RWPE1 (cell line): ENCODE results near the gene SYCE1.

ENCODE experiments used
- CTCF ChIA-PET: fragments of 350-600 bp; sonication (Branson Sonifier 250); formaldehyde crosslinking; extraction: SDS; loops from one replicate; lab custom pipeline; 2021; lab: Yijun Ruan, JAX
- POLR2A ChIA-PET: fragments of 400-600 bp; formaldehyde crosslinking; extraction: SDS; loops from one replicate; lab custom pipeline; 2020; ENCODE audit warnings: antibody characterized with exemption; ENCODE audit not compliant: low non-redundant PET; lab: Yijun Ruan, JAX
- DNase-seq: peaks from one replicate; pipeline ENCODE4 v3.0.0; 2012; ENCODE audit warnings: low spot score
- H3K27ac ChIP-seq: fragments of 450-650 bp; 2 replicates; pipeline ENCODE4 v1.5.1; 2017
- CTCF ChIP-seq: fragments of 450-650 bp; conservative IDR thresholded peaks from 2 replicates; pipeline ENCODE4 v1.5.1; 2017; ENCODE audit warnings: low read depth, mild to moderate bottlenecking

The SYCE1 gene

GRCh38 chr10:133534417-133534816 lies 31.0 kb downstream of the SYCE1 start:
- CTCF ChIA-PET = no interaction called here
- POLR2A ChIA-PET = no interaction called here

GRCh38 chr10:133532871-133533270 lies 32.5 kb downstream of the SYCE1 start:
- TF ChIP-seq CTCF = no peak
- ChIA-PET CTCF (no interaction called here), POLR2A (no interaction called here)
- no peak overlapping the region for H3K27ac ChIP-seq
- DNase-seq = no peak

More at GRCh38 chr10:133534417-133534816, 31.0 kb downstream of the SYCE1 start:
- TF ChIP-seq CTCF = no peak
- DNase-seq = no peak
- H3K27ac ChIP-seq = no peak overlapping the region

- TF ChIP-seq CTCF = no peak
- no peak overlapping the region for H3K27ac ChIP-seq
- no peak for DNase-seq
- POLR2A ChIA-PET = no interaction called here
- CTCF ChIA-PET = interaction anchor here (0.6 kb wide), 1 partner anchor 14 kb away, joined by 3 read pairs; no protein-coding TSS in a partner anchor
Measured at GRCh38 chr10:133530506-133530905, 34.9 kb downstream of the SYCE1 start.

GRCh38 chr10:133529576-133529946 lies 35.8 kb downstream of the SYCE1 start:
- ChIA-PET POLR2A (no interaction called here), CTCF (no interaction called here)
- H3K27ac ChIP-seq = no peak overlapping the region
- DNase-seq = no peak
- no peak for TF ChIP-seq CTCF

- H3K27ac ChIP-seq = no peak overlapping the region
- POLR2A ChIA-PET = no interaction called here
- no peak for TF ChIP-seq CTCF
- CTCF ChIA-PET = no interaction called here
- DNase-seq = no peak
Measured at GRCh38 chr10:133528845-133529575, 36.4 kb downstream of the SYCE1 start.

- no peak for DNase-seq
- ChIA-PET CTCF (no interaction called here), POLR2A (no interaction called here)
- H3K27ac ChIP-seq = no peak overlapping the region
- no peak for TF ChIP-seq CTCF
Measured at GRCh38 chr10:133528296-133528844, 37.0 kb downstream of the SYCE1 start.
